SK-N-MC (cell line): ENCODE results near the gene LRPAP1.
"Not testable (repeated sequence)": the region's sequence is repeated elsewhere in the genome, so short reads cannot be mapped to it uniquely, and the experiment has no call there.

ENCODE experiments used
- DNase-seq: peaks from one replicate; pipeline ENCODE4 v3.0.0-alpha.2; 2011; ENCODE audit warnings: low read depth, low spot score
- H3K27ac ChIP-seq: fragments of 200-600 bp; sonication (generic); 2 replicates; pipeline ENCODE4 v1.5.1; 2016; ENCODE audit warnings: mixed run types
- H3K36me3 ChIP-seq: fragments of 200-600 bp; sonication (generic); 2 replicates; pipeline ENCODE4 v1.6.1; 2017; ENCODE audit warnings: antibody characterized with exemption, low read length, mixed read lengths; ENCODE audit not compliant: insufficient read depth
- H3K4me3 ChIP-seq: fragments of 200-600 bp; sonication (generic); 2 replicates; pipeline ENCODE4 v1.5.1; 2016
- H3K9ac ChIP-seq: fragments of 200-600 bp; sonication (generic); 2 replicates; pipeline ENCODE4 v1.8.0; 2017; ENCODE audit warnings: mixed run types, mixed read lengths; ENCODE audit not compliant: insufficient read length
- H3K9me3 ChIP-seq: fragments of 200-600 bp; sonication (generic); 2 replicates; pipeline ENCODE4 v1.6.1; 2017; ENCODE audit warnings: low read depth, mild to moderate bottlenecking, antibody characterized with exemption, low read length, moderate library complexity, mixed read lengths

LRPAP1 gene

GRCh38 chr4:3557676-3558513 is 25.7 kb upstream of the LRPAP1 start:
- not testable (repeated sequence) for DNase-seq, H3K27ac ChIP-seq, H3K9ac ChIP-seq, H3K9me3 ChIP-seq, H3K4me3 ChIP-seq, H3K36me3 ChIP-seq

- not testable (repeated sequence) for H3K9ac ChIP-seq, H3K27ac ChIP-seq, DNase-seq, H3K4me3 ChIP-seq, H3K9me3 ChIP-seq, H3K36me3 ChIP-seq
Measured at GRCh38 chr4:3557088-3557492, 24.9 kb upstream of the LRPAP1 start.

- H3K4me3 ChIP-seq, H3K9ac ChIP-seq, H3K9me3 ChIP-seq, H3K27ac ChIP-seq, DNase-seq, H3K36me3 ChIP-seq: not testable (repeated sequence)
Measured at GRCh38 chr4:3556244-3556867, 24.1 kb upstream of the LRPAP1 start.

- H3K4me3 ChIP-seq, H3K9ac ChIP-seq, DNase-seq, H3K27ac ChIP-seq, H3K9me3 ChIP-seq, H3K36me3 ChIP-seq: not testable (repeated sequence)
Measured at GRCh38 chr4:3555459-3556070, 23.3 kb upstream of the LRPAP1 start.

GRCh38 chr4:3551366-3551765 is 19.1 kb upstream of the LRPAP1 start:
- H3K27ac ChIP-seq, H3K4me3 ChIP-seq, H3K9me3 ChIP-seq, H3K36me3 ChIP-seq, H3K9ac ChIP-seq, DNase-seq: not testable (repeated sequence)

GRCh38 chr4:3550792-3551325 is 18.6 kb upstream of the LRPAP1 start:
- DNase-seq, H3K36me3 ChIP-seq, H3K9ac ChIP-seq, H3K9me3 ChIP-seq, H3K4me3 ChIP-seq, H3K27ac ChIP-seq: not testable (repeated sequence)

GRCh38 chr4:3550041-3550440 is 17.8 kb upstream of the LRPAP1 start:
- not testable (repeated sequence) for H3K9me3 ChIP-seq, H3K36me3 ChIP-seq, H3K9ac ChIP-seq, H3K4me3 ChIP-seq, H3K27ac ChIP-seq, DNase-seq

- not testable (repeated sequence) for H3K9me3 ChIP-seq, DNase-seq, H3K4me3 ChIP-seq, H3K27ac ChIP-seq, H3K36me3 ChIP-seq, H3K9ac ChIP-seq
Measured at GRCh38 chr4:3549694-3550001, 17.4 kb upstream of the LRPAP1 start.

GRCh38 chr4:3548991-3549693 is 16.9 kb upstream of the LRPAP1 start:
- H3K27ac ChIP-seq, DNase-seq, H3K4me3 ChIP-seq, H3K36me3 ChIP-seq, H3K9ac ChIP-seq, H3K9me3 ChIP-seq: not testable (repeated sequence)

- not testable (repeated sequence) for H3K36me3 ChIP-seq
Measured at GRCh38 chr4:3546721-3547120, 14.5 kb upstream of the LRPAP1 start.

GRCh38 chr4:3545351-3545750 is 13.1 kb upstream of the LRPAP1 start:
- not testable (repeated sequence) for H3K27ac ChIP-seq, H3K9ac ChIP-seq, DNase-seq, H3K4me3 ChIP-seq, H3K9me3 ChIP-seq, H3K36me3 ChIP-seq

More at GRCh38 chr4:3546721-3547120, 14.5 kb upstream of the LRPAP1 start:
- not testable (repeated sequence) for H3K4me3 ChIP-seq, H3K27ac ChIP-seq, H3K9ac ChIP-seq, H3K9me3 ChIP-seq, DNase-seq

GRCh38 chr4:3544259-3545025 is 12.2 kb upstream of the LRPAP1 start:
- H3K27ac ChIP-seq, H3K36me3 ChIP-seq, H3K4me3 ChIP-seq, H3K9ac ChIP-seq, H3K9me3 ChIP-seq, DNase-seq: not testable (repeated sequence)

GRCh38 chr4:3543415-3543814 is 11.2 kb upstream of the LRPAP1 start:
- H3K36me3 ChIP-seq, H3K9ac ChIP-seq, H3K27ac ChIP-seq, DNase-seq, H3K9me3 ChIP-seq, H3K4me3 ChIP-seq: not testable (repeated sequence)
